OCI-LY3 (cell line): ENCODE measurements around the gene ANKRD39.
A peak's percentile ranks its signal among the peaks of the same experiment; 100 is the strongest.

Source experiments
- EZH2phosphoT487 ChIP-seq: fragments of 200-600 bp; shearing (Covaris generic); IDR thresholded peaks from 2 replicates; pipeline ENCODE4 v1.6.1; 2018; ENCODE audit warnings: antibody characterized with exemption, mixed run types, low read depth
- TF ChIP-seq, protein P1 (sequence below): fragments of 200-600, 300-600 bp; sonication (generic); IDR thresholded peaks from 2 replicates; pipeline ENCODE4 v1.5.1; 2014; ENCODE audit warnings: antibody characterized with exemption, low read length, low read depth

DNA sequence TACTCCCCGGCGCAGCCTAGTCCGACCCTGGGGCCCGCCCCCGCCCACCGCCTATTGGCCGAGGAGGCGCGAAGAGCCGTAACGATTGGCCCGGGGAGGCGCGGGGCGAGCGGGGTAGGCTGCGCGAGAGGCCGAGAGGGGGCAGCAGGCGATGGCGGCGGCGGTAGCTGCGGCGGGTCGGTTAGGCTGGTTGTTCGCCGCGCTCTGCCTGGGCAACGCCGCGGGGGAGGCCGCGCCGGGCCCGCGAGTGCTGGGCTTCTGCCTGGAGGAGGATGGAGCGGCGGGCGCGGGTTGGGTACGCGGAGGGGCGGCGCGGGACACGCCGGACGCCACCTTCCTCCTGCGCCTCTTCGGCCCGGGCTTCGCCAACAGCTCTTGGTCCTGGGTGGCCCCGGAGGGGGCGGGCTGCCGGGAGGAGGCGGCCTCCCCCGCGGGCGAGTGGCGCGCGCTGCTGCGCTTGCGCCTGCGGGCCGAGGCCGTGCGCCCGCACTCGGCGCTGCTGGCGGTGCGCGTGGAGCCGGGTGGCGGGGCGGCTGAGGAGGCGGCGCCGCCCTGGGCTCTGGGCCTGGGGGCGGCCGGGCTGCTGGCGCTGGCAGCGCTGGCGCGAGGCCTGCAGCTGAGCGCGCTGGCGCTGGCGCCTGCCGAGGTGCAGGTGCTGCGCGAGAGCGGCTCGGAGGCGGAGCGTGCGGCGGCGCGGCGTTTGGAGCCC lies 41.5 kb downstream of the ANKRD39 start, which contains the start of gene CNNM3:
- TF ChIP-seq, protein P1, sequence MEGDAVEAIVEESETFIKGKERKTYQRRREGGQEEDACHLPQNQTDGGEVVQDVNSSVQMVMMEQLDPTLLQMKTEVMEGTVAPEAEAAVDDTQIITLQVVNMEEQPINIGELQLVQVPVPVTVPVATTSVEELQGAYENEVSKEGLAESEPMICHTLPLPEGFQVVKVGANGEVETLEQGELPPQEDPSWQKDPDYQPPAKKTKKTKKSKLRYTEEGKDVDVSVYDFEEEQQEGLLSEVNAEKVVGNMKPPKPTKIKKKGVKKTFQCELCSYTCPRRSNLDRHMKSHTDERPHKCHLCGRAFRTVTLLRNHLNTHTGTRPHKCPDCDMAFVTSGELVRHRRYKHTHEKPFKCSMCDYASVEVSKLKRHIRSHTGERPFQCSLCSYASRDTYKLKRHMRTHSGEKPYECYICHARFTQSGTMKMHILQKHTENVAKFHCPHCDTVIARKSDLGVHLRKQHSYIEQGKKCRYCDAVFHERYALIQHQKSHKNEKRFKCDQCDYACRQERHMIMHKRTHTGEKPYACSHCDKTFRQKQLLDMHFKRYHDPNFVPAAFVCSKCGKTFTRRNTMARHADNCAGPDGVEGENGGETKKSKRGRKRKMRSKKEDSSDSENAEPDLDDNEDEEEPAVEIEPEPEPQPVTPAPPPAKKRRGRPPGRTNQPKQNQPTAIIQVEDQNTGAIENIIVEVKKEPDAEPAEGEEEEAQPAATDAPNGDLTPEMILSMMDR, result peak; percentile 36
- no peak for TF ChIP-seq EZH2phosphoT487
